HG03342 (cell line): ENCODE data around the gene NLRX1.
A peak's percentile ranks its signal among the peaks of the same experiment; 100 is the strongest.
"Not testable (repeated sequence)": the region's sequence is repeated elsewhere in the genome, so short reads cannot be mapped to it uniquely, and the experiment has no call there.

Experiments used
- ATAC-seq: cut with Tn5 transposase; IDR thresholded peaks from one replicate; pipeline ENCODE4 v1.9.1; 2021; ENCODE audit warnings: mild to moderate bottlenecking, moderate library complexity; ENCODE audit not compliant: unreplicated experiment

NLRX1 gene

GRCh38 chr11:119205574-119206510 is 37.3 kb downstream of the NLRX1 start, which contains the start of gene CBL:
CBL (plus strand) TSS chr11:119206339; CDS start chr11:119206418, 79 bp downstream.
- peak; percentile 75 for ATAC-seq

DNA sequence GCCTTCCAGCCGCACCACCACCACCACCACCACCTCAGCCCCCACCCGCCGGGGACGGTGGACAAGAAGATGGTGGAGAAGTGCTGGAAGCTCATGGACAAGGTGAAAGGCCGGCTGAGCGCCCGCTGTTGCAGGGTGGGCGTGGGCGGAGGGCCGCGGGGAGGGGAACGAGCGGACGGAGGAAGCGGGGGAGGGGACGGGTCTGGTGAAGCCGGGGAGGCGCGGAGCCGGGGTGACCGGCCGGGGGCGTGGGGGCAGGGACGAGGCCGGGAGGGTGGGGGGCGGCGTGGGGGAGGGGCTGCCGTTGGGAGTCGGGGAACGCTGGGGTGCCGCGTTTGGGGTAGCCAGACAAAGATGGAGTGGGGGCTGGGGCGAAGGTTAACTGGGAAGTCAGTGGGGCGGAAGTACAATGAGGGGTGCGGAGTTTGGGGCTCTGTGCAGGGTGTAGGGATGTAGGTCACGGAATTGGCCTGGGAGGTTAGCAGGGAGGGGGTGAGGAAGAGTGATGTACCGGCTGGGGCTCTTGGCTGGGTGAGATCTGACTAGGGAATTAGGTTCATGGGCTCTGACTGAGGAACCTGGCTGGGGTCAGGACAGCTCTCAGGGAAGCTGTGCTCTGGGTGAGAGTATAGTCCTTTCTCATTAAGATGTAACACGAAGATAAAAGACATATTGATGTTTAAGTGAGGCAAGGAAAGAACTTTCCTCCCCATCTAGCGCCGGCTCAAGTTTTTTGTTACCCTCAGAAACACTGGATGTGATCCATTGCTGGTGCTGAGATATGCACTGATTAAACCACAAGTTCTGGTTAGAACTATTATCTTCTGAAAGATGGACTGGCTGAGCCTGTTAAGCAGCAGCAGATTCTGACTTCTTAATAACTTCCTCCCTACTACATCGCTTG is 38.2 kb downstream of the NLRX1 start:
- peak; percentile 19 for ATAC-seq

DNA sequence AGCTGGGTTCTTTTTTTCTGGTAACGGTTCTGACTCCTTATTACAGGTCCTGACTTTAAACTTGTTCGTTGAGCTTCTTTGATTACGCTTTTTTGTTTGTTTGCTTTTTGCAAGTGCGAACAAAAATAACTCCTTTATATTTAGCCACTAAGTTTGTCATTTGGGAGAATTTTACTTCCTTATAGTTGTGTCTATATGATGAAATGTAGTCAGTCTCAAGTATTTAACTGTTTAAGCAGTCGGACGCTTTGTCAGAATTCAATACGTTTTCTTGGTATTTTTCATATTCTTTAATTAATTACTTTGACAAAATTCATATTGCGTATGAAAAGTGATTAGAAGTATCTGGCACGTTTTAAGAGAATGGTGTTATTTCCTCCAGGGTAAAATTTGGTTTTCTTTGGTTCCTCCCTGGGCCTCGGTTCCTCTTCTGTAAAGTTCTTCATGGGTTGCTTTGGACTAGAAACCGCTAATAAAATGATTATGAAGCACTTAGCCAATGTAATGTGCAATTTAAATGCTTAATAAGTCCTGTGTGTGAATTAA is 39.0 kb downstream of the NLRX1 start:
- ATAC-seq, result no peak

GRCh38 chr11:119209186-119209585 is 40.7 kb downstream of the NLRX1 start:
- ATAC-seq, result no peak

DNA sequence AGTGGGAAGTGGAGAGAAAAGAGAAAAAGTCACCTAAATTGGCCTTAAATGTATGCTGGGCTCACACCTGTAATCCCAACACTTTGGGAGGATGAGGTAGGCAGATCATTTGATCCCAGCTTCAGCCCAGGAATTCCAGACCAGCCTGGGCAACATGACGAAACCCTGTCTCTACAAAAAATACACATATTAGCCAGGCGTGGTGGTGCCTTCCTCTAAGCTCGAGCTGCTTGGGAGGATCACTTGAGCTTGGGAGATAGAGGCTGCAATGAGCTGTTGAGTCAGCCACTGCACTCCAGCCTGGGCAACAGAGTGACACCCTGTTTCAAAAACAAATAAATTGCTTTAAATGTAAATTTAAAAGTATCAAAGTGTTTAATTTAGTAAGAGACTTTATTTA is 41.5 kb downstream of the NLRX1 start:
- ATAC-seq, result no peak

DNA sequence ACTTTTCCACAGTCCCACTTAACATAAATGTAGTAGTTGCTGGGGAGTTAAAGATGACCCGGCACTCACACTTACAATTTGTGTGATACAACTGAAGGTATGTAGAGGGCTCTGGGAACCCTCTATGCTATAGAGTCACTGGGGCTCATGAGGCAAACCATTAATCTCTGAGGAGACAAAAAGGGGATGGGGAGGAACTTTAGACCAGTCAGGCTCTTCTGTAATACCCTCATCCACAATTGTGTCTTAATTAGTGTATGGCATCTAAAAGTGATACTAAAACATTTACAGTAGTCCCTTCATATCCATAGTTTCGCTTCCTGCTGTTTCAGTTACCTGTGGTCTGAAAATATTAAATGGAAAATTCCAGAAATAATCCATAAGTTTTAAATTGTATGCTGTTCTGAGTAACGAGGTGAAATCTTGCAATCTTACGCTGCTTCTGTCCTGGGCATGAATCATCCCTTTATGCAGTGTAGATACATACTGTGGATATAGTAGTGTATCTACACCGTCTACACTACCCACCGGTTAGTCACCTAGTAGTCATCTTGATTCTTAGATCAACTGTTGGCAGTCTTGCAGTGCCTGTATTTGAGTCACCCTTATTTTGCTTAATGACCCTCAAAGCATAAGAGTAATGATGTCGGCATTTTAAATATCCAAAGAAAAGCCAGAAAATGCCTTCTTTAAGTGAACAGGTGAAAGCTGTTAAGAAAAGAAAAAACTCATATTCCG is 49.8 kb downstream of the NLRX1 start:
- no peak for ATAC-seq

- ATAC-seq, result no peak
Measured at GRCh38 chr11:119222308-119222707, 53.8 kb downstream of the NLRX1 start.

GRCh38 chr11:119222891-119223290 is 54.4 kb downstream of the NLRX1 start:
- ATAC-seq, result no peak

- ATAC-seq, result no peak
Measured at GRCh38 chr11:119223856-119224255, 55.3 kb downstream of the NLRX1 start.

- ATAC-seq, result not testable (repeated sequence)
Measured at GRCh38 chr11:119228535-119229287, 60.2 kb downstream of the NLRX1 start.

- no peak for ATAC-seq
Measured at GRCh38 chr11:119229288-119229672, 60.8 kb downstream of the NLRX1 start.

GRCh38 chr11:119229741-119230140 is 61.2 kb downstream of the NLRX1 start:
- no peak for ATAC-seq
